DOHH2 (cell line): ENCODE results near the gene RPL13A.

ENCODE experiments used
- EZH2phosphoT487 ChIP-seq: fragments of 200-600 bp; sonication (generic); IDR thresholded peaks from 2 replicates; pipeline ENCODE4 v1.6.1; 2017; ENCODE audit warnings: borderline replicate concordance, mild to moderate bottlenecking, antibody characterized with exemption, low read length, moderate library complexity, mixed read lengths
- TF ChIP-seq, protein P1 (sequence below): fragments of 200-600 bp; sonication (generic); IDR thresholded peaks from one replicate; pipeline ENCODE4 v1.5.1; 2014; ENCODE audit warnings: antibody characterized with exemption, mild to moderate bottlenecking, low read depth, low read length; ENCODE audit not compliant: poor library complexity, severe bottlenecking

DNA sequence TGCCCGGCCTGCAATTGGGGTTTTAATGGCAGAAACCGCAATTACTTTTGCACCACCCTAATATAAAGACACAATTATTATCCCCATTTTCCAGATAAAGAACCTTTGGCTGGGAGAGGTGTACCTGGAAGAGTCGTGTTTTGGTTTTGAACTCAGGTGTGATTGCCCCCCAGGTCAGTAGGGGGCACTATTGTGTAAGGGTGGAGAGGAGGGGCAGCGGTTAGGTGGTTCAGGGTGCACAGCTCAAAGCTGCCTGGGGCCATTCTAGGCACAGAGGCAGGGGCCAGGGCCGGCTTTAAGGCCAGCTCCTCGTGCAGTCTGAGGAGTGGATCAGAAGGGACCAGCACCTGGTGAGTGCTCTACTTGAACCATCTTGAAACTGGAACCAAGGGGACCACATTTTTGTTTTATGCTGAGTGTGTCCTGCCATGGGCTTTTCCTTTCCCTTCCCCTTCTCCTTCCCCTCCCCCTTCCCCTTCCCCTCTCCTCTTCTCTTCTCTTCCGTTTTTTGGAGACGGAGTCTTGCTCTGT, 19.2 kb downstream of the RPL13A start:
- TF ChIP-seq, protein P1, sequence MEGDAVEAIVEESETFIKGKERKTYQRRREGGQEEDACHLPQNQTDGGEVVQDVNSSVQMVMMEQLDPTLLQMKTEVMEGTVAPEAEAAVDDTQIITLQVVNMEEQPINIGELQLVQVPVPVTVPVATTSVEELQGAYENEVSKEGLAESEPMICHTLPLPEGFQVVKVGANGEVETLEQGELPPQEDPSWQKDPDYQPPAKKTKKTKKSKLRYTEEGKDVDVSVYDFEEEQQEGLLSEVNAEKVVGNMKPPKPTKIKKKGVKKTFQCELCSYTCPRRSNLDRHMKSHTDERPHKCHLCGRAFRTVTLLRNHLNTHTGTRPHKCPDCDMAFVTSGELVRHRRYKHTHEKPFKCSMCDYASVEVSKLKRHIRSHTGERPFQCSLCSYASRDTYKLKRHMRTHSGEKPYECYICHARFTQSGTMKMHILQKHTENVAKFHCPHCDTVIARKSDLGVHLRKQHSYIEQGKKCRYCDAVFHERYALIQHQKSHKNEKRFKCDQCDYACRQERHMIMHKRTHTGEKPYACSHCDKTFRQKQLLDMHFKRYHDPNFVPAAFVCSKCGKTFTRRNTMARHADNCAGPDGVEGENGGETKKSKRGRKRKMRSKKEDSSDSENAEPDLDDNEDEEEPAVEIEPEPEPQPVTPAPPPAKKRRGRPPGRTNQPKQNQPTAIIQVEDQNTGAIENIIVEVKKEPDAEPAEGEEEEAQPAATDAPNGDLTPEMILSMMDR = peak; percentile 90
- no peak for TF ChIP-seq EZH2phosphoT487
